GM21447 (cell line): Measurements from ENCODE around the gene AXIN1.
A peak's percentile ranks its signal among the peaks of the same experiment; 100 is the strongest.
"Not testable (repeated sequence)": the region's sequence is repeated elsewhere in the genome, so short reads cannot be mapped to it uniquely, and the experiment has no call there.

ENCODE experiments used
- ATAC-seq: cut with Tn5 transposase; IDR thresholded peaks from one replicate; pipeline ENCODE4 v1.9.1; 2021; ENCODE audit not compliant: unreplicated experiment

AXIN1 gene

DNA sequence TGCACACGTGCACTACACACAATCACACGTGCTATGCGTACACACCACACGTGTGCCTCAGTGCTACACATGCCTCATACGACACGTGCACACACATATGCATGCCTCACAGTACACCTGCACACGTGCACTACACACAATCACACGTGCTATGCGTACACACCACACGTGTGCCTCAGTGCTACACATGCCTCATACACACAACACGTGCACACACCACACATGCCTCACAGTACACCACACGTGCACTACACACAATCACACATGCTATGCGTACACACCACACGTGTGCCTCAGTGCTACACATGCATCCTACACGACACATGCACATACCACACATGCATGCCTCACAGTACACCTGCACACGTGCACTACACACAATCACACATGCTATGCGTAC, 85.0 kb downstream of the AXIN1 start:
- not testable (repeated sequence) for ATAC-seq

- ATAC-seq: no peak
These were observed 86.0 kb downstream of the AXIN1 start for GRCh38 chr16:266258-267164.

- ATAC-seq: no peak
These were observed 86.8 kb downstream of the AXIN1 start for GRCh38 chr16:265711-266110.

DNA sequence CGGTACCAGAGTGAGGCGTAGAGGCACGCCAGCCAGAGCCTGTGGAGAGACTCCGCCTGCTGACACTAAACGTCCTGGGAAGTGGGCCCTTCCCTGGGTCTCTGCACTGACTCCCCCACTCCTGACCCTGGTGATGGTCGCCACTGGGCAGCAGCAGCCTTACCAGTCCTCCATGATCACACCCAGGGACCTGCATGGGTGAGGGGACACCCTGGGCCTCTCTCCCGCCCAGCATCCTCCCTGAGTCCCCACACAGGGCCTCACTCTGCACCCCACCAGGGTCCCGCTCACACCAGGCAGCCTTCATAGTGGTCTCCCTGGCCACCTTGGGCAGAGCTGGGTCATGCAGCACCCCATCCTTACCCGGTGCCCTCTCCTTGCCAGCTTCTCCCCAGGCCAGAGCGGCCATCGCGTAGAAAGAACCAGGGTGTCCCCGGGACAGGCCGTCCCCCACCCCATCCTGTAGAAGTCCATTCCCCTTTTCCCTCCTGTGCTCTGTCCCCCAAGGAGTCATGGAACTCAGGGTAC, 87.5 kb downstream of the AXIN1 start:
- ATAC-seq: no peak

GRCh38 chr16:264440-264951, 88.0 kb downstream of the AXIN1 start:
- ATAC-seq: no peak

- no peak for ATAC-seq
These were observed 88.6 kb downstream of the AXIN1 start for GRCh38 chr16:263944-264343.

DNA sequence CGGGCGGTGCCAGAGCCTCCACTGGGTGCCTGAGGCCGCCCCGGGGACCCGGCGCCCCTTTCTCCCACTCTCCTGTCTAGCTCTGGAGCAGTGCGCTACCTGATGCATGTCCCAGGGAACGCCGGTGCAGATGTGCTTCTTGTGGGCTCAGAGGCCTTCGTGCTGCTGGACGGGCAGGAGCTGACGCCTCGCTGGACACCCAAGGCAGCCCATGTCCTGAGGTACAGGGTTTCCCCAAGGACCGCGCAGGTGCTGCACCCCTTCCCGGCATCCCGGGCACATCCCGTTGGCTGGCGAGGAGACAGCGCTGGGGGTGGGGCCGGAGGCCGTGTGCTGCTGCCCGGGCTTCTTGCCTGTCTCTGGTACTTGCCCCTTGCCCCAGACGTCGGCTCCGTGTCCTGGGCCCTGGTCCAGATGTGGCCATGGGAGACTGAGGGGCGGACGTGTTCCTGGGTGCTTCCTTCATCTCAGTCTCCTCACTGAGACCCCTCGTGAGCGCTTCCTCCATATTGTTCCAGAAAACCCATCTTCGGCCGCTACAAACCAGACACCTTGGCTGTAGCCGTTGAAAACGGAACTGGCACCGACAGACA, 89.2 kb downstream of the AXIN1 start:
- ATAC-seq: no peak

DNA sequence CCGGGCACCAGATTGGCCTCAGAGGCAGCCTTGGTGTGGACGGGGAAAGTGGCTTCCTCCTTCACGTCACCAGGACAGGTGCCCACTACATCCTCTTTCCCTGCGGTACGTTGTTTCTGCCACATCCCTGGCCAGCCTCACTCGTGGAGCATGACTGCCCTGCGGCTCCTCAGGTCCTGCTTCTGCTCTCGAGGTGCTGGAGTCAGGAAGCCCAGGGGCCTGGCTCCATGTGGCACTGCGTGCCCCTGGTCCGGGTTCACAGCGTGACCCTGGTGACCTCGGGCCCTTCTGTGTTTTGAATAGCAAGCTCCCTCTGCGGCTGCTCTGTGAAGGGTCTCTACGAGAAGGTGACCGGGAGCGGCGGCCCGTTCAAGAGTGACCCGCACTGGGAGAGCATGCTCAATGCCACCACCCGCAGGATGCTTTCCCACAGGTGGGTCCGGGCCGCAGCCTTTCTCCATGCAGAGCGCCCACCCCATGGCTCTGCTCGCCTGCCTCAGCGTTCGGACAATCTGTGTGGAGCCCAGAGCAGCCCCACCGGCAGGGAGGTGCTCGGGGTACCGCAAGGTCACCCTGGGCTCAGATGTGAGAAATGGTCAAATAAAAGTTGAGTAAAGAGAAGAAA, 90.3 kb downstream of the AXIN1 start:
- ATAC-seq: no peak

- no peak for ATAC-seq
These were observed 91.4 kb downstream of the AXIN1 start for GRCh38 chr16:261031-261691.

GRCh38 chr16:260326-260725, 92.2 kb downstream of the AXIN1 start:
- ATAC-seq: no peak

- no peak for ATAC-seq
These were observed 92.7 kb downstream of the AXIN1 start for GRCh38 chr16:259814-260253.

DNA sequence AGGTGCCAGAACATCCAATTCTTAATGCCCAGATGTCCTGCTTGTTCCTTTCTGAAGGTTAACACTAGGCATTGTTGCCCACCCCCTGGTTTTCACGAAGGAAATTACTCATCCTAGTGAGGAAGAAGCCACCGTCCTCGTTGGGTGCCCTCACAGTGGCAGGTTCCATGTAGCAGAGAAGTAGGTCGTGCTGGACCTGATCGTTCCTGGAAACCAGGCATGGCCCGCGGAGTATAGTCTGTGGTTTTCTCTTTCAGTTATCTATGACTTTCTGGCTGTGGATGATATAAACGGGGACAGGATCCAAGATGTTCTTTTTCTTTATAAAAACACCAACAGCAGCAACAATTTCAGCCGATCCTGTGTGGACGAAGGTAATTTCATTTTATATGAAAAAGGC, 93.3 kb downstream of the AXIN1 start:
- ATAC-seq: no peak

DNA sequence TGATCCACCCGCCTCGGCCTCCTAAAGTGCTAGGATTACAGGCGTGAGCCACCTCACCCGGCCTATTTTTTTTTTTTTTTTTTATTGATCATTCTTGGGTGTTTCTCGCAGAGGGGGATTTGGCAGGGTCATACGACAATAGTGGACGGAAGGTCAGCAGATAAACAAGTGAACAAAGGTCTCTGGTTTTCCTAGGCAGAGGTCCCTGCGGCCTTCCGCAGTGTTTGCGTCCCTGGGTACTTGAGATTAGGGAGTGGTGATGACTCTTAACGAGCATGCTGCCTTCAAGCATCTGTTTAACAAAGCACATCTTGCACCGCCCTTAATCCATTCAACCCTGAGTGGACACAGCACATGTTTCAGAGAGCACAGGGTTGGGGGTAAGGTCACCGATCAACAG, 94.4 kb downstream of the AXIN1 start:
- ATAC-seq: not testable (repeated sequence)

DNA sequence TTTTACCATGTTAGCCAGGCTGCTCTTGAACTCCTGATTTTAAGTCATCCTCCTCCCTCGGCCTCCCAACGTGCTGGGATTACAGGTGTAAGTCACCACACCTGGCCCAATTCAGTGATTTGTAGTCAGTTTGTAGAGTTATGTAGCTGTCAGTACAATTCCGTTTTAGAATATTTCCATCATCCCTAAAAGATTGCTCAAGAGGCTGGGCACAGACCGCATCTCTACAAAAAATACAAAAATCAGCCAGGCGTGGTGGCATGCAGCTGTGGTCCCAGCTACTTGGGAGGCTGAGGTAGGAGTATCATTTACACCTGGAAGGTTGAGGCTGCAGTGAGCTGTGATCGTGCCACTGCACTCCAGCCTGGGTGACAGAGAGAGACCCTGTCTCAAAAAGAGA, 97.3 kb downstream of the AXIN1 start:
- ATAC-seq: no peak

DNA sequence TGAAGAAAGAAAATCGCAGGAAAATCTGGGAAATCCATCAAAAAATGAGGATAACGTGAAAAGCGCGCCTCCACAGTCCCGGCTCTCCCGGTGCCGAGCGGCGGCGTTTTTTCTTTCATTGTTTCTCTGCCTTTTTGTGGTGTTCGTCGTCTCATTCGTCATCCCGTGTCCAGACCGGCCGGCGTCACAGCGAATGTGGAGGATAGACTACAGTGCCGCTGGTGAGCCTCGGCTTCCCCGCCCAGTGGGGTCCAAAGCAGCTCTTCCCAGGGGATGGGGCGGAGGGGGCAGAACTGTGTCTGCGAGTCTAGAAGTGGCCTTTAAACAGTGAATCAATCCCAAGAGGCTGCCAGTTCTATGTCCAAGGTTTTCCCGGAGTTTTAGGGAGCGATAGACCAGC, 98.1 kb downstream of the AXIN1 start:
- no peak for ATAC-seq

- ATAC-seq: no peak
These were observed 98.7 kb downstream of the AXIN1 start for GRCh38 chr16:253833-254232.

DNA sequence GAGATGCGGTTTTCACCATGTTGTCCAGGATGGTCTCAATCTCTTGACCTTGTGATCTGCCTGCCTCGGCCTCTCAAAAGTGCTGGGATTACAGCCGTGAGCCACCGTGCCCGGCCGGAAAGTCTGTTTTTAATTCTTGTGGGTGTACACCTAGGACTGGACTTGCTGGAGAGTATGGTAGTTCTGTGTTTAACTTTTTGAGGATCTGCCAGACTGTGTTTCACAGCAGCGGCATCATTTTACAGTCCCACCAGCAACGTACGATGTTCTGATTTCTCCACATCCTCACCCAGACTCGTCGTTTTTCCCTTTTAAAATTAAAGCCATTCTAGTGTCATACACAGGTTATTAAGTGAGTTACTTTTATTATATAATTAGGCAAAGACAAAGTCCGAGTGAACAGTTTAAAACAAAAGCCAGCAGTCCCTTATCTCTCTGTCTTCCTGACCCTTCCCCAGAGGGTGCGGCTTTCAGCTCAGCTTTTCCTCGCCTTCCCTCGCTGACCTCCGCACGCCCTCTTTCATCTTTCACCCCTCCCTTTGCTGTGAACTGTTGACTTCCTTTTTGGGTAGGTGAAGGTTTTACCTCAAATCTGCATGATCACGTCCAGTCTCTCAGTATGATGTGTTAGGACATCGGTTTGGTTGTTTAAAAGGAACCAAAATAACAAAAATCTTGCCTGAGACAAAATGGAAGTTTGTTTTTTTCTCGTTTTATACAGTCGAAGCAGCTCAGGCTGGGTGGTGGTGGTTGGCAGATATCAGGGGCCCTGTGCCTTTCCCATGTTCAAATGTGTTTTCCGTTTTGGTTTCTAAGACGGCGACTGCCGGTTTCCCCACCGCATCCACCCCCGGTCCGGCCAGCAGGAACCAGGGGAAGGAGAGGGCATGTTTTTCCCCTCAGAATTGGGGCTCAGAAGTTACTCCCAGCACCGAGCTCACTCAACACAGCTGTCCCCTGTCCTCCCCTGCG, 99.9 kb downstream of the AXIN1 start:
- peak; percentile 73 for ATAC-seq

GRCh38 chr16:249431-249830, 103.1 kb downstream of the AXIN1 start:
- ATAC-seq: no peak

- ATAC-seq: no peak
These were observed 105.5 kb downstream of the AXIN1 start for GRCh38 chr16:247027-247426.

DNA sequence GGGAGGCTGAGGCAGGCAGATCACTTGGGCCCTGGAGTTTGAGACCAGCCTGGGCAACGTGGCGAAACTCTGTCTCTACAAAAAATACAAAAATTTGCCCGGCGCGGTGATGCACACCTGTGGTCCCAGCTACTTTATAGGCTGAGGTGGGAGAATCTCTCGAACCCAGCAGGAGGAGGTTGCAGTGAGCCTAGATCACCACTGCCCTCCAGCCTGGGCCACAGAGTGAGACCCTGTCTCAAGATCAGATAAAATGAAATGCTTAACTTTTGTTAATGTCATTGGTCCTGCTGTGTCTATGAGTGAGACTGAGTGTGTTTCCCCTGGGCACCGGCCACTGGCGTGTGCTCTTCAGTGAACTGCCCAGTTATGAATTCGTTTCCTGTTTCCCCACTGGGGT, 107.4 kb downstream of the AXIN1 start:
- ATAC-seq: no peak
